Amniotic epithelial cell (primary cell): Measurements from ENCODE around the gene PHKA2.
A peak's percentile ranks its signal among the peaks of the same experiment; 100 is the strongest.
"Not testable (repeated sequence)": the region's sequence is repeated elsewhere in the genome, so short reads cannot be mapped to it uniquely, and the experiment has no call there.

Experiments
- DNase-seq: peaks from one replicate; pipeline ENCODE4 v3.0.0-alpha.2; 2010; ENCODE audit warnings: low read depth

PHKA2 gene

GRCh38 chrX:18983666-18984380 lies at the start of gene PHKA2:
Gene PHKA2 (minus strand): TSS chrX:18984114. CDS start chrX:18983932, 182 bp downstream.
- no peak for DNase-seq

- no peak for DNase-seq
Measured at GRCh38 chrX:19030805-19031204, 46.9 kb upstream of the PHKA2 start.

- DNase-seq, result no peak
Measured at GRCh38 chrX:19028560-19028959, 44.6 kb upstream of the PHKA2 start.

- DNase-seq, result no peak
Measured at GRCh38 chrX:19024366-19024765, 40.5 kb upstream of the PHKA2 start.

- no peak for DNase-seq
Measured at GRCh38 chrX:19019996-19020395, 36.1 kb upstream of the PHKA2 start.

GRCh38 chrX:19017271-19017670 lies 33.4 kb upstream of the PHKA2 start:
- no peak for DNase-seq

- DNase-seq, result not testable (repeated sequence)
Measured at GRCh38 chrX:19016614-19017013, 32.7 kb upstream of the PHKA2 start.

GRCh38 chrX:19007868-19008267 lies 24.0 kb upstream of the PHKA2 start:
- DNase-seq, result no peak

- no peak for DNase-seq
Measured at GRCh38 chrX:19007011-19007410, 23.1 kb upstream of the PHKA2 start.

- no peak for DNase-seq
Measured at GRCh38 chrX:19005909-19006308, 22.0 kb upstream of the PHKA2 start.

GRCh38 chrX:19003756-19004155 lies 19.8 kb upstream of the PHKA2 start:
- no peak for DNase-seq

GRCh38 chrX:18998653-18999052 lies 14.7 kb upstream of the PHKA2 start:
- no peak for DNase-seq

- no peak for DNase-seq
Measured at GRCh38 chrX:18997916-18998315, 14.0 kb upstream of the PHKA2 start.

GRCh38 chrX:18996536-18996935 lies 12.6 kb upstream of the PHKA2 start:
- DNase-seq, result no peak

- peak; percentile 46 for DNase-seq
Measured at GRCh38 chrX:18995221-18995620, 11.3 kb upstream of the PHKA2 start.

GRCh38 chrX:18994713-18995112 lies 10.8 kb upstream of the PHKA2 start:
- DNase-seq, result peak; percentile 79

GRCh38 chrX:18992829-18993228 lies 8.9 kb upstream of the PHKA2 start:
- DNase-seq, result no peak

GRCh38 chrX:18985186-18985435 lies 1.2 kb upstream of the PHKA2 start:
- no peak for DNase-seq

- peak; percentile 63 for DNase-seq
Measured at GRCh38 chrX:18984381-18985185, 669 bp upstream of the PHKA2 start.

GRCh38 chrX:18981124-18981807 lies 2.6 kb downstream of the PHKA2 start:
- DNase-seq, result no peak

GRCh38 chrX:18980262-18980661 lies 3.7 kb downstream of the PHKA2 start:
- not testable (repeated sequence) for DNase-seq

- DNase-seq, result no peak
Measured at GRCh38 chrX:18974993-18975392, 8.9 kb downstream of the PHKA2 start.

- no peak for DNase-seq
Measured at GRCh38 chrX:18973527-18974192, 10.3 kb downstream of the PHKA2 start.
